Loucy (cell line): ENCODE results near the gene E2F3.

Experiments
- CTCF ChIP-seq: fragments of 200-600 bp; sonication (generic); conservative IDR thresholded peaks from 2 replicates; pipeline ENCODE4 v1.5.1; 2014; ENCODE audit warnings: mild to moderate bottlenecking, antibody characterized with exemption, low read length
- EZH2phosphoT487 ChIP-seq: fragments of 200-600 bp; IDR thresholded peaks from 2 replicates; pipeline ENCODE4 v1.6.1; 2018; ENCODE audit warnings: antibody characterized with exemption, mild to moderate bottlenecking, moderate library complexity, borderline replicate concordance

GRCh38 chr6:20533746-20534294 lies 132.1 kb downstream of the E2F3 start:
- TF ChIP-seq CTCF (no peak), EZH2phosphoT487 (no peak)
